H7 (cell line): ENCODE measurements around the gene PDZRN3. TPM values are rescaled to one million over a fixed set of nuclear protein-coding genes. Genes with fewer than 3 reads are reported as not detected.

ENCODE experiments used
- DNase-seq: peaks from one replicate; pipeline ENCODE4 v3.0.0; 2012
- H3K27me3 ChIP-seq: 2 replicates; pipeline ENCODE4 v1.6.0; 2011; ENCODE audit warnings: mild to moderate bottlenecking, low read length; ENCODE audit not compliant: control insufficient read depth, insufficient read depth
- H3K36me3 ChIP-seq: replicated peaks from 2 replicates; pipeline ENCODE4 v1.5.1; 2011; ENCODE audit warnings: low read length; ENCODE audit not compliant: control insufficient read depth, insufficient read depth
- H3K4me3 ChIP-seq: 2 replicates; pipeline ENCODE4 v1.5.1; 2011; ENCODE audit warnings: low read depth, mild to moderate bottlenecking, control low read depth, low read length, moderate library complexity; ENCODE audit not compliant: insufficient read depth
- total RNA-seq: library from RNA; depleted of rRNA; stranded (reverse); fragments of >200 nt; shearing (Covaris generic); gene quantifications from 2 replicates; pipeline ENCODE4 v1.2.3, GENCODE V29; 2014

PDZRN3 gene
- total RNA-seq, 1 experiment from 2014 or later, result 12.0 TPM

DNA sequence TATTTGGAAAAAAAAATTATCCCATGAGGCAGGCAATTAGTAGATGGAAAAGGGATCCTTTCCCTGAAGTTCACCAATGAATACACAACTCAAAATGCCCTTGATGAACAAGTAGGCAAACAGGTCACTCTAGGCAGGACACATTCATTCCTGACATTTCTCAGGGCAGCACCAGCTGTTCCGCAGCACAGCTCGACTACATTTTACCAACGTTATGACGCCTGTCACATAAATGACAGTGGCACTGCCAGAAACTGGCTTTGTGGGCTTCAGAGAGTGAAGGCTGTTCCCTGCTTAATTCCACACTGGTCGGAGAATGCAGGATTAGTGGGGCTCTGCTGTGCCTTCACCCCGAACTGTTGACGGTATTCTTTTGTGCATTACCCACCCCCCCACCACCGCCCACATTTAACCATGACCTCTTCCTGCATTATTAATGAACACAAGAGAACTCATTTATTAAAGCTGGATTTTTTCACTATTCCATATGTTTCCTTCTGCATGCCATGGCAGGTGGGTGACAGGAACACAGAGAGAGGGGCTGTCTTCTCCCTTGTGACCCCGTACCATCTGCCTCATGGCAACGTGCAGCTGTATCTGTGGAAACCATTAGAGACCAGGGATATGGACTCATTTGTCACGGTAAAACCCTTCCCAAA is 197.6 kb downstream of the PDZRN3 start:
- Histone ChIP-seq H3K4me3 (no peak overlapping the region), H3K27me3 (no peaks in the 10 kb centered on the region), H3K36me3 (no peaks in the 10 kb centered on the region)
- no peak for DNase-seq

GRCh38 chr3:73426606-73427005 is 198.1 kb downstream of the PDZRN3 start:
- Histone ChIP-seq H3K36me3 (no peaks in the 10 kb centered on the region), H3K27me3 (no peaks in the 10 kb centered on the region), H3K4me3 (no peak overlapping the region)
- DNase-seq, result no peak

DNA sequence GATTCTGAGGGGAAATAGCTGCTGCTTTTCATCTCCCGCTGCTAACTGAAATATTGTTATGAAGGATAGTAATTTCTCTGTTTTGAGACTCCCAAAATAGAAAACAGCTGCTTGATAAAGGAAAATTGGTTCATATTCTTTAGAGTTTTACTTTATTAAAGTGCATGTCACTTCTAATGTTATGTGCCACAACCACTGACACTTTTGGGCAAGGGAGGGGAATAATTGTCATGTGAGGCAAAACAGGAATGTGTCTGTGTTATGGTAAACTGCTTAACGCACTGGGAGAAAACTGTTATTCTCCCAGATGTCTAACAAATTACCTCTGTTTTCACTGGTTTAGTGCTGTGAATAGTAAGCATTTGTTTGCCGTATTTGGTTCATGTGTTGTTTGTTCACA is 201.6 kb downstream of the PDZRN3 start:
- no peak for DNase-seq
- Histone ChIP-seq H3K27me3 (no peaks in the 10 kb centered on the region), H3K4me3 (no peak overlapping the region), H3K36me3 (no peaks in the 10 kb centered on the region)

GRCh38 chr3:73422571-73422970 is 202.2 kb downstream of the PDZRN3 start:
- Histone ChIP-seq H3K36me3 (no peaks in the 10 kb centered on the region), H3K4me3 (no peak overlapping the region), H3K27me3 (no peaks in the 10 kb centered on the region)
- DNase-seq, result no peak

DNA sequence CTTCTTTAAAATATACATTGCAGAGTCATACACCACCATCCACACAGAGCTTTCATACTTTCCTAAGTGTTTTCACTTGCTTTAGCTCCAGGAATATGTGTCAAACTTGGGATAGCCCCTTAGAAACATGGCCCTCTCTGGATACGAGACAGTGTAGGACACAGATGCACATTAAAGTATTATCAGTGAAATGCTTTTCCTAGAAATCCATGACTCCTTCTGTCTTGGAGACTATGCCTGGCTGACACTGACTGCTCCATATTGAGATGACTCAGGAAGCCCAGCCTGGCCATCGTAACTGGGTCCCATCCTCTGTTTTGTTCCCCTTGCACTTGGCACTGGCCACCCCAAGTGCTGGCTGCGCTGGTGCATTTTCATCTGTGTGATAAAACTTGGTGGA is 204.8 kb downstream of the PDZRN3 start:
- no peaks in the 10 kb centered on the region for H3K36me3 ChIP-seq
- no peak for DNase-seq
- no peak overlapping the region for H3K4me3 ChIP-seq
- no peaks in the 10 kb centered on the region for H3K27me3 ChIP-seq

- Histone ChIP-seq H3K4me3 (no peak overlapping the region), H3K27me3 (no peaks in the 10 kb centered on the region), H3K36me3 (no peaks in the 10 kb centered on the region)
- DNase-seq, result no peak
Observed at GRCh38 chr3:73419179-73419803, 205.4 kb downstream of the PDZRN3 start.

- Histone ChIP-seq H3K36me3 (no peaks in the 10 kb centered on the region), H3K4me3 (no peak overlapping the region), H3K27me3 (no peaks in the 10 kb centered on the region)
- no peak for DNase-seq
Observed at GRCh38 chr3:73418681-73419080, 206.1 kb downstream of the PDZRN3 start.

DNA sequence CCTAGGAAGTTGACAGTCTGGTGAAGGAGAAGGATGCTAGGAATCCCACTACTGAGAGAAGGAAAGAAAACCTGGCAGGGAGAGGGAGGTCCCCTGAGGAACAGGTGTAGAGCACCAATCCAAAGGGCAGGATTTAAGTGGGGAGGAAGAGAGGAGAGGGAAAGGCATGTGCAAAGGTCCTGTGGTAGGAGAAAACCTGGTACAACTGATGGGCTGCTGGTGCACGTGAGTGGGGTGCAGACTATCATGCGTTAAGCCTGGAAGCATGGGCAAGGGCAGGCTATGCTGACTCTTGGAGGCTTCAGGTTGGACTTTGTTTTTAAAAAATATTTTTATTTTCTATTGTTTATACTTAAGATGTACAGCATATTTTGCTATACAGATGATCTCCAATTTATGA is 209.6 kb downstream of the PDZRN3 start:
- DNase-seq, result no peak
- Histone ChIP-seq H3K36me3 (no peaks in the 10 kb centered on the region), H3K4me3 (no peak overlapping the region), H3K27me3 (no peaks in the 10 kb centered on the region)

DNA sequence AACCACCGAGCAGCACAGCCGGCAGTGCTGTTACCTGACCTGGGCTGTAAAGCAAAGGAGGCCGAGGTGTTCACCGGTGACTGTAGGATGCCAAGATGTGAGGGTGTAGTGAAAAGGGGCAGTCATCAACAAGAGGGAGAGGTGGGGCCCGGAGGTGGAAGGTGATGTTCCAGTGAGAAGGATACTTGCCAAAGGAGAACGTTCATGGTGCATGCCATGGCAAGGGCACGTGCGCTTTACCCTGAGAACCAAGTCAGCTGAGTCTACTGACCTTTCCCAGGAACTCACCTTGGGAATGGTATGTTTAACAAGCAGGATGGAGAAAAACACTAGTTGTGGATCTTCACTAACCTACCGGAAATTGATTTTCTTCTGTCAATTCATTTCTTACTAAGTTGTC is 211.1 kb downstream of the PDZRN3 start:
- no peaks in the 10 kb centered on the region for H3K36me3 ChIP-seq
- no peak for DNase-seq
- H3K27me3 ChIP-seq, result no peaks in the 10 kb centered on the region
- H3K4me3 ChIP-seq, result no peak overlapping the region

DNA sequence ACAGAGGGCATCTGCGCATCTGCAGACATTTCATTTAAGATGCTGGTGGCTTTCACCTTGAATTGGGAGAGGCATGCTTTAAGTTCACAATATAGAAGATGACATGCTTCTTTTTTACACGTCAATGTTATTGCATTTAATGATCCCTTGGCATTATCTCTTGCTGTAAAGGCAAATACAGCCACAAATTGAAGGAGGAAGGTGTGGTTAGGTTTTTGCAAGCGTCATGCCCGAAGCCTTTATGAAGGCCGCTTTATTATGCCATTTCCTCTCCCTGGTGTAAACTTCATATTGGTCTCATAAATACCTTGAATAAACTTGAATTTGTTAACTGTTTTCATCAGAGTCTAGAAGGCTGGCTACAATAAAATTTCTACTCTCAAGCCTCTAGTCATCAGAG is 212.7 kb downstream of the PDZRN3 start:
- no peak for DNase-seq
- H3K4me3 ChIP-seq, result no peak overlapping the region
- no peaks in the 10 kb centered on the region for H3K36me3 ChIP-seq
- H3K27me3 ChIP-seq, result no peaks in the 10 kb centered on the region

GRCh38 chr3:73411545-73411944 is 213.2 kb downstream of the PDZRN3 start:
- DNase-seq, result no peak
- Histone ChIP-seq H3K36me3 (no peaks in the 10 kb centered on the region), H3K4me3 (no peak overlapping the region)

DNA sequence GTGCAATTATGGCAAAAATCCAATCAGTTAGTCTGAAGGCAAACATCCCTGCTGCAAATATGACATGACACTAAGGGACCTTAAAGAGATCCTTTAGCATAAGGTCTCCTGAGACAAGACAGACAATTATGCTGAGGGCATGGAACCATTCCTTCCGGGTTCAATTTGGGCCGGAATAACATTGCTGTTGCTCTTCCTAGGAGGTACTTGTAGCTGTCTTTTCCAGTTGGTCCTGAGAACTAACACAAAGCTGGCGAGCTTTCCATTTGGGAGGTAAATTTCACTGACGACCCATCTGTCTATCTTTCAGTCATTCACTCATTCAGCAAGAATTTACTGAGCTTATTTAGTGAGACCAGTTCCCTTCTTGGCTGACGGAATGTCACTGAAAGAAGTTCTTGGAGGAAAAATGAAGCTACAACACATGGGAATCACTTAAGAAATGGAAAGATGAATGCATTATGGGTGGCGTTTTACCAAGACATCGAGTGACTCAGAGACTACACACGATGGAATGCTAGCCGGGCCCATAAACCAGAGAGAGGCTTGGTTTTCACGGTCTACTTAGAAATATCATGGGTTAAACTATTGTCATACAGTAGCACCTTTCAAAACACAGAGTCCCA is 215.5 kb downstream of the PDZRN3 start:
- Histone ChIP-seq H3K4me3 (no peak overlapping the region), H3K27me3 (no peaks in the 10 kb centered on the region), H3K36me3 (no peaks in the 10 kb centered on the region)
- DNase-seq, result no peak

More at GRCh38 chr3:73411545-73411944, 213.2 kb downstream of the PDZRN3 start:
- no peaks in the 10 kb centered on the region for H3K27me3 ChIP-seq

DNA sequence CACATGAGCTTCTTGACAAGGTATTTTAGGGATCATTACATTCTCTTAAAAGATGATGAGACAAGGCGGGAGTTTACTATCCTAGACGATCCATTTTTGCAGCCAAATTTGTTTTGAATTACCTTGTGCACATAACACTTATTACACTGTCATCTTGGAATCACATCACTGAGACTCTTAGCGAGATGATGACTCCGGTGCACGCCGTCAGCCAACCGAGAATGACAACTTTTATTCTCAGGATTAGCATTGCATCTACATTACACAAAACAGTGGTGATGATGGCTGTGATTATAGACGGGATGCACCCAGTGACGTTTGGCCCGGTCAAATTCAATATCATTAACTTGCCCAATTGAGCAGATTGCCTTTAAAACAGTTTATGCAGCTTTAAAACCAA is 216.1 kb downstream of the PDZRN3 start:
- no peaks in the 10 kb centered on the region for H3K27me3 ChIP-seq
- H3K4me3 ChIP-seq, result no peak overlapping the region
- no peaks in the 10 kb centered on the region for H3K36me3 ChIP-seq
- DNase-seq, result no peak

- Histone ChIP-seq H3K4me3 (no peak overlapping the region), H3K27me3 (no peaks in the 10 kb centered on the region), H3K36me3 (no peaks in the 10 kb centered on the region)
- no peak for DNase-seq
Observed at GRCh38 chr3:73407577-73407976, 217.2 kb downstream of the PDZRN3 start.

- no peaks in the 10 kb centered on the region for H3K36me3 ChIP-seq
- H3K27me3 ChIP-seq, result no peaks in the 10 kb centered on the region
- DNase-seq, result no peak
- H3K4me3 ChIP-seq, result no peak overlapping the region
Observed at GRCh38 chr3:73405853-73406252, 218.9 kb downstream of the PDZRN3 start.
